Retinal pigment epithelial cell (primary cell): ENCODE measurements around the gene SPEM2.
A peak's percentile ranks its signal among the peaks of the same experiment; 100 is the strongest.

Experiments used
- DNase-seq: peaks from one replicate; pipeline ENCODE4 v3.0.0-alpha.2; 2010; ENCODE audit warnings: low read depth
- H3K4me3 ChIP-seq: 2 replicates; pipeline ENCODE4 v1.5.1; 2011; ENCODE audit warnings: mild to moderate bottlenecking, low read length, control low read depth, moderate library complexity
- CTCF ChIP-seq: conservative IDR thresholded peaks from 2 replicates; pipeline ENCODE4 v1.5.1; 2011; ENCODE audit warnings: low read depth, low read length, control low read depth, inconsistent platforms

SPEM2 gene

GRCh38 chr17:7439462-7440112, 14.2 kb downstream of the SPEM2 start, which contains the start of gene FGF11:
Gene FGF11 (plus strand): TSS chr17:7439512. CDS start chr17:7439621, 109 bp downstream.
- peak within 1 kb of the TSS; percentile 68 for H3K4me3 ChIP-seq
- no peak for TF ChIP-seq CTCF
- no peak for DNase-seq

GRCh38 chr17:7440113-7440833, 14.9 kb downstream of the SPEM2 start:
- TF ChIP-seq CTCF: no peak
- H3K4me3 ChIP-seq: peak overlapping the region; percentile 68
- no peak for DNase-seq

- H3K4me3 ChIP-seq: peak overlapping the region; percentile 68
- TF ChIP-seq CTCF: peak; percentile 13
- no peak for DNase-seq
Observed at GRCh38 chr17:7440834-7441195, 15.4 kb downstream of the SPEM2 start.

GRCh38 chr17:7441266-7441665, 15.8 kb downstream of the SPEM2 start:
- no peak for DNase-seq
- TF ChIP-seq CTCF: no peak
- no peak overlapping the region for H3K4me3 ChIP-seq

GRCh38 chr17:7442142-7442541, 16.7 kb downstream of the SPEM2 start:
- H3K4me3 ChIP-seq: no peak overlapping the region
- TF ChIP-seq CTCF: no peak
- no peak for DNase-seq

GRCh38 chr17:7443499-7444485, 18.4 kb downstream of the SPEM2 start:
- TF ChIP-seq CTCF: no peak
- H3K4me3 ChIP-seq: no peak overlapping the region
- no peak for DNase-seq
